ENCODE data around the gene ICA1. TPM values are rescaled to one million over a fixed set of nuclear protein-coding genes. Genes with fewer than 3 reads are reported as not detected.

Gene ICA1
- total and polyA plus RNA-seq, 2 of the 4 experiments (the other 2 are of a cell fraction), result not detected

GRCh38 chr7:8085420-8085819 lies 176.5 kb downstream of the ICA1 start:
- no peak overlapping the region for H3K4ac ChIP-seq (ENCODE audit: low read depth, low read length)
- no peak for DNase-seq
- no peak overlapping the region for H3K4me2 ChIP-seq (ENCODE audit: low read depth, low read length)
- H4K20me1 ChIP-seq (ENCODE audit: insufficient read depth, low read length), result no peaks in the 10 kb centered on the region
- no peaks in the 10 kb centered on the region for H3K9me1 ChIP-seq (ENCODE audit: insufficient read depth, low read length)
- H3K4me3 ChIP-seq (ENCODE audit: insufficient read depth, low read depth, low read length), result no peak overlapping the region
- no peak overlapping the region for H2BK120ac ChIP-seq (ENCODE audit: low read depth, low read length)
- in situ Hi-C loops (cut with MboI; ENCODE audit: low sequenced_read_pairs) (no loop called here), dilution Hi-C loops (cut with HindIII; ENCODE audit: low sequenced_read_pairs, unreplicated experiment) (no loop called here), intact Hi-C loops (cut with micrococcal nuclease) (no loop called here)
- no peak overlapping the region for H4K91ac ChIP-seq (ENCODE audit: insufficient read depth, low read depth, low read length)
- H3K27me3 ChIP-seq (ENCODE audit: control insufficient read depth, insufficient read depth, low read length), result no peaks in the 10 kb centered on the region
- no peaks in the 10 kb centered on the region for H3K79me1 ChIP-seq (ENCODE audit: low read depth in 1 of 2, low read length in 2 of 2)
- H2AK5ac ChIP-seq (ENCODE audit: low read depth, low read length), result no peak overlapping the region
- H3K4me1 ChIP-seq (ENCODE audit: control insufficient read depth, insufficient read depth, low read length), result no peaks in the 10 kb centered on the region
- H3K27ac ChIP-seq (ENCODE audit: insufficient read depth, low read length), result no peak overlapping the region
- no peaks in the 10 kb centered on the region for H3K9me3 ChIP-seq (ENCODE audit: control insufficient read depth, insufficient read depth, low read length)
- ATAC-seq (ENCODE audit: low read depth), result no peak
- BruUV-seq (replicated peaks), result no TSS peak
- no peak overlapping the region for H4K5ac ChIP-seq (ENCODE audit: low read depth, low read length)
- no peak overlapping the region for H2BK5ac ChIP-seq (ENCODE audit: low read depth, low read length, poor library complexity, severe bottlenecking)
- no peak overlapping the region for H2BK15ac ChIP-seq (ENCODE audit: low read depth, low read length)
- H3K36me3 ChIP-seq (ENCODE audit: control insufficient read depth, insufficient read depth, low read length), result peaks cover 6% of the 10 kb centered on the region; the same call in 1 of the 2 replicates
- H3K23ac ChIP-seq (ENCODE audit: low read depth, low read length), result no peak overlapping the region
- no peak overlapping the region for H3K18ac ChIP-seq (ENCODE audit: low read depth, low read length)
- H4K8ac ChIP-seq (ENCODE audit: low read depth in 2 of 2, low read length in 2 of 2), result no peak overlapping the region
- no peak overlapping the region for H2AK9ac ChIP-seq (replicated peaks; ENCODE audit: low read depth, low read length, poor library complexity)
- TF ChIP-seq, protein P1, sequence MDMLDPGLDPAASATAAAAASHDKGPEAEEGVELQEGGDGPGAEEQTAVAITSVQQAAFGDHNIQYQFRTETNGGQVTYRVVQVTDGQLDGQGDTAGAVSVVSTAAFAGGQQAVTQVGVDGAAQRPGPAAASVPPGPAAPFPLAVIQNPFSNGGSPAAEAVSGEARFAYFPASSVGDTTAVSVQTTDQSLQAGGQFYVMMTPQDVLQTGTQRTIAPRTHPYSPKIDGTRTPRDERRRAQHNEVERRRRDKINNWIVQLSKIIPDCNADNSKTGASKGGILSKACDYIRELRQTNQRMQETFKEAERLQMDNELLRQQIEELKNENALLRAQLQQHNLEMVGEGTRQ (IDR thresholded peaks at IDR 0.05; ENCODE audit: low read depth, low read length), result no peak
- TF ChIP-seq POLR2A (IDR thresholded peaks at IDR 0.05; ENCODE audit: low read depth, low read length) (no peak), RFX5 (IDR thresholded peaks at IDR 0.05; ENCODE audit: low read depth, low read length) (no peak), MAFK (IDR thresholded peaks at IDR 0.05; ENCODE audit: low read depth, low read length) (no peak), RCOR1 (IDR thresholded peaks at IDR 0.05; ENCODE audit: insufficient replicate concordance, low read length) (no peak), MAZ (IDR thresholded peaks at IDR 0.05; ENCODE audit: borderline replicate concordance, low read depth, low read length) (no peak), RAD21 (IDR thresholded peaks at IDR 0.05; ENCODE audit: low read length) (no peak), MXI1 (IDR thresholded peaks at IDR 0.05; ENCODE audit: borderline replicate concordance, low read depth, low read length) (no peak), BHLHE40 (IDR thresholded peaks at IDR 0.05; ENCODE audit: low read depth, low read length) (no peak)
- TF ChIP-seq, protein P2, sequence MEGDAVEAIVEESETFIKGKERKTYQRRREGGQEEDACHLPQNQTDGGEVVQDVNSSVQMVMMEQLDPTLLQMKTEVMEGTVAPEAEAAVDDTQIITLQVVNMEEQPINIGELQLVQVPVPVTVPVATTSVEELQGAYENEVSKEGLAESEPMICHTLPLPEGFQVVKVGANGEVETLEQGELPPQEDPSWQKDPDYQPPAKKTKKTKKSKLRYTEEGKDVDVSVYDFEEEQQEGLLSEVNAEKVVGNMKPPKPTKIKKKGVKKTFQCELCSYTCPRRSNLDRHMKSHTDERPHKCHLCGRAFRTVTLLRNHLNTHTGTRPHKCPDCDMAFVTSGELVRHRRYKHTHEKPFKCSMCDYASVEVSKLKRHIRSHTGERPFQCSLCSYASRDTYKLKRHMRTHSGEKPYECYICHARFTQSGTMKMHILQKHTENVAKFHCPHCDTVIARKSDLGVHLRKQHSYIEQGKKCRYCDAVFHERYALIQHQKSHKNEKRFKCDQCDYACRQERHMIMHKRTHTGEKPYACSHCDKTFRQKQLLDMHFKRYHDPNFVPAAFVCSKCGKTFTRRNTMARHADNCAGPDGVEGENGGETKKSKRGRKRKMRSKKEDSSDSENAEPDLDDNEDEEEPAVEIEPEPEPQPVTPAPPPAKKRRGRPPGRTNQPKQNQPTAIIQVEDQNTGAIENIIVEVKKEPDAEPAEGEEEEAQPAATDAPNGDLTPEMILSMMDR (conservative IDR thresholded peaks at IDR 0.05; ENCODE audit: low read depth, low read length), result no peak
- TF ChIP-seq, protein P3, sequence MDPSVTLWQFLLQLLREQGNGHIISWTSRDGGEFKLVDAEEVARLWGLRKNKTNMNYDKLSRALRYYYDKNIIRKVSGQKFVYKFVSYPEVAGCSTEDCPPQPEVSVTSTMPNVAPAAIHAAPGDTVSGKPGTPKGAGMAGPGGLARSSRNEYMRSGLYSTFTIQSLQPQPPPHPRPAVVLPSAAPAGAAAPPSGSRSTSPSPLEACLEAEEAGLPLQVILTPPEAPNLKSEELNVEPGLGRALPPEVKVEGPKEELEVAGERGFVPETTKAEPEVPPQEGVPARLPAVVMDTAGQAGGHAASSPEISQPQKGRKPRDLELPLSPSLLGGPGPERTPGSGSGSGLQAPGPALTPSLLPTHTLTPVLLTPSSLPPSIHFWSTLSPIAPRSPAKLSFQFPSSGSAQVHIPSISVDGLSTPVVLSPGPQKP (IDR thresholded peaks at IDR 0.05; ENCODE audit: borderline replicate concordance, low read depth, low read length), result no peak
- no peak overlapping the region for H2AFZ ChIP-seq (replicated peaks; ENCODE audit: low read length, poor library complexity)
- no peak overlapping the region for H3K56ac ChIP-seq (ENCODE audit: extremely low read depth, insufficient read depth, low read length)
- H3K9ac ChIP-seq (ENCODE audit: low read depth, low read length), result no peak overlapping the region
- H3K14ac ChIP-seq (replicated peaks; ENCODE audit: low read depth, low read length), result no peak overlapping the region
- WGBS, 2 experiments (ENCODE audit: extremely low coverage in 2 of 2, insufficient read length in 1 of 2), result no CpG with 5 or more reads among the region's 3 CpGs
- POLR2A ChIA-PET (ENCODE audit: unreplicated experiment), result interaction anchor here (0.5 kb wide), 1 partner anchor 68 kb away, joined by 4 read pairs; no protein-coding TSS in a partner anchor
- H2BK20ac ChIP-seq (ENCODE audit: low read depth, low read length), result no peak overlapping the region
- CTCF ChIA-PET, result interaction anchor here (0.7 to 0.8 kb wide), 2 partner anchors 120 to 417 kb away, joined by 3 read pairs; no protein-coding TSS in a partner anchor

Measured in IMR-90 (cell line).